ENCODE measurements around the gene ZNF541. TPM values are rescaled to one million over a fixed set of nuclear protein-coding genes. Genes with fewer than 3 reads are reported as not detected.

Gene ZNF541
- total RNA-seq, 2 experiments from 2014 or later: 0.35 to 0.40 TPM

DNA sequence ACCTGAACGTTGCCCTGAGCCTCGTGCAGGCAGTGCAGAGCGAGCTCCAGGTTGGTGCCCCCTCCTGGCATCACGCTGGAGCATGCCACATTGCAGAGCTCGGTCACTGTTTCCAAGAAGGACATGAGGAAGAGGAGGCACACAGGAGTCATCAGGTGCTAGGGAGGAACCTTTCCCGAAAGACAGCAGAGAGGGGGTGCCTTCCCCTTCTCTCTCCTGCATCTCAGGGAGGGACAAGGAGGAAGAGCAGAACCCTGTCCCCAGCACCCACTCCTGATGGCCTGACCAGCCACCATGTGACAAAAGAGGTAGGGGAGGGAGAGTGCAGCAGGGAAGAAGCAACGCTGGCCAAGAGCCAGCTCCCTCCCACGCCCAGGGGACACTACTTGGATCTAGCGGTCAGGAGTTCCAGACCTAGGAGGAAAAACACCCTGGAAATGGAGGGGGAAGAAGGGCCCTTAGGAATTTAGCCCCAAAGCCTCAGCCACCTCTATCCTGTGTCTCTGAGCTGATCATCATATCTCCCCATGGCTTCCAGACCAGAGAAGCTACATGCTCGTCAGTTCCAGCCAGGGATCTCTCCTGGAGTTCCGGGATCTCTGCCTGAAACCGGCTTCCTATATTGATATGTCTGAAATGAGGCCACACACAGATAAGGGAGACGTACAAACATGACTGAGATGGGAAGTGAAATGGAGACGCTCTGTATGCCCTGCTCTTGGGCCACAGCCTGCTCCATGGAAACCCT is 41.1 kb downstream of the ZNF541 start:
- Mint-ChIP-seq H3K4me1 (no peaks in the 10 kb centered on the region), H3K27ac (no peak overlapping the region), H3K27me3 (peaks cover 5% of the 10 kb centered on the region), H3K4me3 (no peak overlapping the region), H3K36me3 (ENCODE audit: low read depth) (no peaks in the 10 kb centered on the region), H3K9me3 (no peaks in the 10 kb centered on the region)
- no peak for DNase-seq
- ChIA-PET CTCF (interaction anchor here (0.7 to 3.3 kb wide), 5 partner anchors 11 to 24 kb away, joined by 3 to 17 read pairs (median 4); no protein-coding TSS in a partner anchor), POLR2A (no interaction called here)

DNA sequence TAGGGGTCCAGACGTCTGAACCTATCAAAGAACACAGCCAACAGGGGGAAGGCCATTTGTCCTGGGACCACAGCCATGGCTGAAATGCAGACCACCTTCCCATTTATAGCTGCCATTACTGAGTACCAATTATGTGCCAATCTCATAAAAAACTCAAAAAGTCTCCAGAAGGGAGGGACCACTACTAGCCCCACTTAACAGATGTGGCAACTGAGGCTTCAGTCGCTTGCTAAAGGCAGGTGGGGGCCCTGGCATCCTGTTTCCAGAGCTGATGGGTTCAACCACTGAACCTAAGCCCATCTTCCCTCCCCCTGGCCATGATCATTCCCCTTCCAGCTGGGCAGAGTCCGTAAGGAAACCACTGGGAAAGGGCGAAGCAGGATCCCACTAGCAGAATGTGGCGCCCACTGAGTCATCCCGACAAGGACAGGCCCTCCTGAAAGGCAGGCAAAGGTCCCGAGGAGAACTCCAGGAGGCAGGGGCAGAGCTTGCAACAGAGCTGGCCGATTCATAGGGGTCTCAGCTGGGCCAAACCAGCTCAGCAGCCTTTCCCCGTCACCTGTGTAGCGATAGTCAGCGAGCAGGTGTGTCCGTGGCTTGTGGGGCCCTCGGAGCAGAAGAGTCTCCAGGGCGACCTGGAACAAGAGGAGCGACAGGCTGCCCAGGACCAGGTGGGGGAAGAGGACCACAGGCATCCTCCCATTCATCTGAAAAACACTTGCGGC is 43.8 kb downstream of the ZNF541 start:
- Mint-ChIP-seq H3K27ac (no peak overlapping the region), H3K9me3 (no peaks in the 10 kb centered on the region), H3K36me3 (ENCODE audit: low read depth) (no peaks in the 10 kb centered on the region), H3K4me3 (no peak overlapping the region), H3K27me3 (peaks cover 7% of the 10 kb centered on the region), H3K4me1 (no peaks in the 10 kb centered on the region)
- ChIA-PET POLR2A (interaction anchor here (0.6 kb wide), 1 partner anchor 45 kb away, joined by 9 read pairs; no protein-coding TSS in a partner anchor), CTCF (interaction anchor here (0.6 to 3.3 kb wide), 5 partner anchors 9 to 710 kb away, joined by 3 to 17 read pairs (median 4); partner anchors contain the start of genes EHD2 and NAPA)
- no peak for DNase-seq

DNA sequence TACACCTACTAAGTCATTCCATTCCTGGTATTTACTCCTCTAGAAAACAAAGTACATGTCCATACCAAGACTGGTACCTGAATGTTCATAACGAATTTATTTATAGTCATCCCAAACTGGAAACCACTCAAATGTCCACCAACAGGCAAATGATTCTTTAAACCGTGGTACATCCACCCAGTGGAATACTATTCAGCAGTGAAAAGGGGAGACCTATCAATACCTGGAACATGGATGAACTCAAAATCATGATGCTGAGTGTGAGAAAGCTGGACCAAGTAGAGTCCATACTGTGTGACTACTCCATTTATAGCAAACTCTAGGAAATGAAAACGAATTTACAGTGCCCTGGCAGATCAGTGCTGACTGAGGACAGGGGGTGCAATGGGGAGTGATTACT is 46.1 kb downstream of the ZNF541 start:
- H3K4me1 Mint-ChIP-seq: peaks cover 10% of the 10 kb centered on the region
- H3K27ac Mint-ChIP-seq: no peak overlapping the region
- POLR2A ChIA-PET: no interaction called here
- peaks cover 10% of the 10 kb centered on the region for H3K27me3 Mint-ChIP-seq
- no peaks in the 10 kb centered on the region for H3K9me3 Mint-ChIP-seq
- CTCF ChIA-PET: no interaction called here
- no peaks in the 10 kb centered on the region for H3K36me3 Mint-ChIP-seq (ENCODE audit: low read depth)
- DNase-seq: no peak
- H3K4me3 Mint-ChIP-seq: no peak overlapping the region

DNA sequence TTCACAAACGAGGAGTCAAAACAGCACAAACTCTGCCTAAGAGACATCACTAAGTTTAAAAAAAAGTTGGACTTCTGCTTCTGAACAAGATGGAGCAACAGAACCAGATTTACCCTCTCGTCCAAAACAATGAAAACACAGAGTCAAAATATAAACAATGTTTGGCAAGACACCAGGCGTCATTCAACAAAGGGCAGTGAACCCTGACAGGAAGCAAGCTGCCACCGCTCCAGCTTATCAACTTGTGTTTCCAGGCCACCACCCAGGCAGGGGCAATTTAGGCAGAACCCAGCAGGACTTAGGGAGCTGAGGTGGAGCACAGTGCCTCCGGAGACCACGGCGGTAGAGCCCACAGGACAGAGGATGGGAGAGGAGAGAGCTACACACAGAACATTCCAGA is 49.5 kb downstream of the ZNF541 start:
- peaks cover 14% of the 10 kb centered on the region for H3K27me3 Mint-ChIP-seq
- H3K9me3 Mint-ChIP-seq: no peaks in the 10 kb centered on the region
- no peaks in the 10 kb centered on the region for H3K36me3 Mint-ChIP-seq (ENCODE audit: low read depth)
- ChIA-PET POLR2A (no interaction called here), CTCF (interaction anchor here (1.1 to 3.3 kb wide), 4 partner anchors 8 to 175 kb away, joined by 3 to 26 read pairs (median 7); partner anchors contain the start of genes DHX34, KPTN and NAPA)
- DNase-seq: no peak
- H3K4me1 Mint-ChIP-seq: peaks cover 35% of the 10 kb centered on the region
- no peak overlapping the region for H3K4me3 Mint-ChIP-seq
- H3K27ac Mint-ChIP-seq: no peak overlapping the region

Other genes starting within 250 kb of the ZNF541 start
- under 1 TPM; 0.25 to 0.37 TPM for gene C5AR2, start 241.0 kb downstream of the ZNF541 start, total RNA-seq
- gene DHX34, start 223.8 kb downstream of the ZNF541 start, total RNA-seq: 10 to 100 TPM; 13.0 TPM
- not detected for gene MEIS3, start 153.6 kb downstream of the ZNF541 start, total RNA-seq
- not detected for gene SLC8A2, start 101.3 kb downstream of the ZNF541 start, total RNA-seq
- 10 to 100 TPM; 12.5 to 14.1 TPM for gene KPTN, start 88.9 kb downstream of the ZNF541 start, total RNA-seq
- gene NAPA, start 58.1 kb downstream of the ZNF541 start, total RNA-seq: 100 to 1,000 TPM; 121 to 133 TPM
- 10 to 100 TPM; 23.3 to 25.5 TPM for gene BICRA, start 36.0 kb upstream of the ZNF541 start, total RNA-seq
- gene EHD2, start 140.3 kb upstream of the ZNF541 start, total RNA-seq: not detected
- 100 to 1,000 TPM; 368 to 402 TPM for gene NOP53, start 172.4 kb upstream of the ZNF541 start, total RNA-seq
- gene SELENOW, start 205.6 kb upstream of the ZNF541 start, total RNA-seq: 100 to 1,000 TPM; 118 to 125 TPM
- not detected for gene TPRX1, start 231.4 kb upstream of the ZNF541 start, total RNA-seq
- gene CRX, start 248.8 kb upstream of the ZNF541 start, total RNA-seq: not detected